Measurements from ENCODE around the gene MLLT1.

DNA sequence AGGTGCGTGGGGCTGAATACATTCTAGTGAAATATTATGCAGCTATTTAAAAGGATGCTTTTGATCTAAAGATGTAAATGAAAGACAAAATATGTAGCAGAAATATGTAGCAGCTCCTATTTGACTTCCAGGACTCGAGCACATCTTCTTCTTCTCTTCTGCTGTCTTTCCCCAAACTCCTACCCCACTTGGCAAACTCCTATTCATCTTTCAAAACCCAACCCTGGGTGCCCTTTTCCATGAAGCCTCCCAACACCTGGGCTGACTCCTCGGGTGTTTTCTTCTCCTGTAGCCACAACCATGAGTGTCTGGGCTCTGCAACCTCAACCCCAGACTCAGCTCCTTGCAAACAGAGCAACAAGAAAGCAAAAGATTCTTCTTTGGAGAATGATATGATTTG is 42.5 kb upstream of the MLLT1 start:
- TF ChIP-seq, protein P1, sequence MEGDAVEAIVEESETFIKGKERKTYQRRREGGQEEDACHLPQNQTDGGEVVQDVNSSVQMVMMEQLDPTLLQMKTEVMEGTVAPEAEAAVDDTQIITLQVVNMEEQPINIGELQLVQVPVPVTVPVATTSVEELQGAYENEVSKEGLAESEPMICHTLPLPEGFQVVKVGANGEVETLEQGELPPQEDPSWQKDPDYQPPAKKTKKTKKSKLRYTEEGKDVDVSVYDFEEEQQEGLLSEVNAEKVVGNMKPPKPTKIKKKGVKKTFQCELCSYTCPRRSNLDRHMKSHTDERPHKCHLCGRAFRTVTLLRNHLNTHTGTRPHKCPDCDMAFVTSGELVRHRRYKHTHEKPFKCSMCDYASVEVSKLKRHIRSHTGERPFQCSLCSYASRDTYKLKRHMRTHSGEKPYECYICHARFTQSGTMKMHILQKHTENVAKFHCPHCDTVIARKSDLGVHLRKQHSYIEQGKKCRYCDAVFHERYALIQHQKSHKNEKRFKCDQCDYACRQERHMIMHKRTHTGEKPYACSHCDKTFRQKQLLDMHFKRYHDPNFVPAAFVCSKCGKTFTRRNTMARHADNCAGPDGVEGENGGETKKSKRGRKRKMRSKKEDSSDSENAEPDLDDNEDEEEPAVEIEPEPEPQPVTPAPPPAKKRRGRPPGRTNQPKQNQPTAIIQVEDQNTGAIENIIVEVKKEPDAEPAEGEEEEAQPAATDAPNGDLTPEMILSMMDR (conservative IDR thresholded peaks at IDR 0.05; ENCODE audit: low read depth, low read length), result no peak
- TF ChIP-seq EZH2 (IDR thresholded peaks at IDR 0.05; ENCODE audit: borderline replicate concordance, low read depth, low read length, poor library complexity, severe bottlenecking), result no peak
